HG03066 (cell line): ENCODE results near the gene B3GNT8.
"Not testable (repeated sequence)": the region's sequence is repeated elsewhere in the genome, so short reads cannot be mapped to it uniquely, and the experiment has no call there.

Source experiments
- ATAC-seq: cut with Tn5 transposase; IDR thresholded peaks from one replicate; pipeline ENCODE4 v1.9.1; 2021; ENCODE audit warnings: low read depth; ENCODE audit not compliant: unreplicated experiment

Gene B3GNT8

GRCh38 chr19:41426952-41427646, at the start of gene B3GNT8:
Gene B3GNT8 (minus strand): TSS chr19:41427374. CDS start chr19:41426778, 596 bp downstream.
- no peak for ATAC-seq

GRCh38 chr19:41476583-41476982, 49.4 kb upstream of the B3GNT8 start:
- ATAC-seq, result no peak

- not testable (repeated sequence) for ATAC-seq
These were observed 36.4 kb upstream of the B3GNT8 start for GRCh38 chr19:41463257-41464256.

- no peak for ATAC-seq
These were observed 35.3 kb upstream of the B3GNT8 start for GRCh38 chr19:41462497-41462896.

GRCh38 chr19:41457241-41457640, 30.1 kb upstream of the B3GNT8 start:
- no peak for ATAC-seq

GRCh38 chr19:41456342-41456918, 29.3 kb upstream of the B3GNT8 start:
- ATAC-seq, result no peak

GRCh38 chr19:41455936-41456335, 28.8 kb upstream of the B3GNT8 start:
- ATAC-seq, result no peak

GRCh38 chr19:41452584-41453275, 25.6 kb upstream of the B3GNT8 start:
- ATAC-seq, result no peak

- no peak for ATAC-seq
These were observed 22.6 kb upstream of the B3GNT8 start for GRCh38 chr19:41449865-41450178.

- no peak for ATAC-seq
These were observed 22.1 kb upstream of the B3GNT8 start for GRCh38 chr19:41449079-41449864.

- ATAC-seq, result no peak
These were observed 20.7 kb upstream of the B3GNT8 start for GRCh38 chr19:41447732-41448332.

- ATAC-seq, result no peak
These were observed 18.4 kb upstream of the B3GNT8 start for GRCh38 chr19:41445575-41445974.

- ATAC-seq, result no peak
These were observed 16.8 kb upstream of the B3GNT8 start for GRCh38 chr19:41443813-41444455.

- no peak for ATAC-seq
These were observed 15.5 kb upstream of the B3GNT8 start, which contains the start of gene ERICH4 for GRCh38 chr19:41442473-41443355. Gene ERICH4 (plus strand): TSS chr19:41443156. CDS start chr19:41443170, 14 bp downstream.

- no peak for ATAC-seq
These were observed 14.3 kb upstream of the B3GNT8 start for GRCh38 chr19:41441321-41441945.

- ATAC-seq, result peak; percentile 89
These were observed 12.5 kb upstream of the B3GNT8 start, which contains the start of gene DMAC2 for GRCh38 chr19:41439441-41440222. Gene DMAC2 (minus strand): TSS chr19:41439912. CDS start chr19:41439899, 13 bp downstream.
